HUES6 (cell line): ENCODE data around the gene SLC41A3.
"Not testable (repeated sequence)": the region's sequence is repeated elsewhere in the genome, so short reads cannot be mapped to it uniquely, and the experiment has no call there.

Source experiments
- H3K27ac ChIP-seq: 2 replicates; pipeline ENCODE4 v1.7.0; 2013; ENCODE audit warnings: low read depth, mild to moderate bottlenecking, low read length, inconsistent platforms
- H3K27me3 ChIP-seq: 2 replicates; pipeline ENCODE4 v1.6.1; 2013; ENCODE audit warnings: low read length; ENCODE audit not compliant: control insufficient read depth, insufficient read depth
- H3K36me3 ChIP-seq: 2 replicates; pipeline ENCODE4 v1.6.1; 2013; ENCODE audit warnings: low read length; ENCODE audit not compliant: control insufficient read depth, insufficient read depth
- H3K4me1 ChIP-seq: 2 replicates; pipeline ENCODE4 v1.6.1; 2013; ENCODE audit warnings: low read length; ENCODE audit not compliant: control insufficient read depth, insufficient read depth
- H3K4me3 ChIP-seq: 2 replicates; pipeline ENCODE4 v1.5.1; 2013; ENCODE audit warnings: low read depth, low read length
- H3K9ac ChIP-seq: one replicate; pipeline ENCODE4 v1.6.1; 2013; ENCODE audit warnings: mild to moderate bottlenecking, low read length
- H3K9me3 ChIP-seq: 2 replicates; pipeline ENCODE4 v1.6.1; 2013; ENCODE audit warnings: low read depth, low read length; ENCODE audit not compliant: control insufficient read depth, insufficient read depth

The SLC41A3 gene

GRCh38 chr3:125960456-125961288 lies 123.3 kb downstream of the SLC41A3 start:
- no peaks in the 10 kb centered on the region for H3K9me3 ChIP-seq
- H3K9ac ChIP-seq: no peak overlapping the region
- no peaks in the 10 kb centered on the region for H3K4me1 ChIP-seq
- H3K27me3 ChIP-seq: peaks cover 41% of the 10 kb centered on the region
- H3K36me3 ChIP-seq: no peaks in the 10 kb centered on the region
- H3K4me3 ChIP-seq: no peak overlapping the region
- H3K27ac ChIP-seq: no peak overlapping the region

- Histone ChIP-seq H3K4me3 (no peak overlapping the region), H3K27me3 (peaks cover 35% of the 10 kb centered on the region), H3K36me3 (no peaks in the 10 kb centered on the region), H3K9ac (no peak overlapping the region), H3K27ac (no peak overlapping the region), H3K9me3 (no peaks in the 10 kb centered on the region), H3K4me1 (no peaks in the 10 kb centered on the region)
Observed at GRCh38 chr3:125960066-125960424, 123.9 kb downstream of the SLC41A3 start.

- Histone ChIP-seq H3K4me1 (no peaks in the 10 kb centered on the region), H3K9me3 (no peaks in the 10 kb centered on the region), H3K9ac (no peak overlapping the region), H3K27ac (no peak overlapping the region), H3K27me3 (peaks cover 29% of the 10 kb centered on the region), H3K4me3 (no peak overlapping the region), H3K36me3 (no peaks in the 10 kb centered on the region)
Observed at GRCh38 chr3:125959317-125960065, 124.4 kb downstream of the SLC41A3 start.

- peaks cover 21% of the 10 kb centered on the region for H3K27me3 ChIP-seq
- H3K4me1 ChIP-seq: no peaks in the 10 kb centered on the region
- H3K27ac ChIP-seq: no peak overlapping the region
- 0 out of 2 replicates have a peak overlapping the region, but pooled peaks have one; percentile 31 for H3K4me3 ChIP-seq
- no peaks in the 10 kb centered on the region for H3K9me3 ChIP-seq
- no peak overlapping the region for H3K9ac ChIP-seq
- H3K36me3 ChIP-seq: no peaks in the 10 kb centered on the region
Observed at GRCh38 chr3:125958511-125959316, 125.2 kb downstream of the SLC41A3 start.

- no peaks in the 10 kb centered on the region for H3K9me3 ChIP-seq
- no peaks in the 10 kb centered on the region for H3K4me1 ChIP-seq
- peak overlapping the region; percentile 44; the same call in 1 of the 2 replicates for H3K4me3 ChIP-seq
- no peaks in the 10 kb centered on the region for H3K36me3 ChIP-seq
- H3K27me3 ChIP-seq: peaks cover 14% of the 10 kb centered on the region
- H3K27ac ChIP-seq: no peak overlapping the region
- no peak overlapping the region for H3K9ac ChIP-seq
Observed at GRCh38 chr3:125957674-125958510, 126.0 kb downstream of the SLC41A3 start.

GRCh38 chr3:125957020-125957419 lies 126.9 kb downstream of the SLC41A3 start:
- not testable (repeated sequence) for H3K27me3 ChIP-seq, H3K27ac ChIP-seq, H3K36me3 ChIP-seq, H3K9ac ChIP-seq, H3K4me1 ChIP-seq, H3K4me3 ChIP-seq, H3K9me3 ChIP-seq
